NCI-H2029 (cell line): ENCODE measurements around the gene DDN.

Experiments
- DNase-seq: peaks from one replicate; lab custom pipeline; 2025; lab: John Stamatoyannopoulos, UW

The DDN gene

GRCh38 chr12:48981757-48982157 is 17.4 kb downstream of the DDN start:
- no peak for DNase-seq

DNA sequence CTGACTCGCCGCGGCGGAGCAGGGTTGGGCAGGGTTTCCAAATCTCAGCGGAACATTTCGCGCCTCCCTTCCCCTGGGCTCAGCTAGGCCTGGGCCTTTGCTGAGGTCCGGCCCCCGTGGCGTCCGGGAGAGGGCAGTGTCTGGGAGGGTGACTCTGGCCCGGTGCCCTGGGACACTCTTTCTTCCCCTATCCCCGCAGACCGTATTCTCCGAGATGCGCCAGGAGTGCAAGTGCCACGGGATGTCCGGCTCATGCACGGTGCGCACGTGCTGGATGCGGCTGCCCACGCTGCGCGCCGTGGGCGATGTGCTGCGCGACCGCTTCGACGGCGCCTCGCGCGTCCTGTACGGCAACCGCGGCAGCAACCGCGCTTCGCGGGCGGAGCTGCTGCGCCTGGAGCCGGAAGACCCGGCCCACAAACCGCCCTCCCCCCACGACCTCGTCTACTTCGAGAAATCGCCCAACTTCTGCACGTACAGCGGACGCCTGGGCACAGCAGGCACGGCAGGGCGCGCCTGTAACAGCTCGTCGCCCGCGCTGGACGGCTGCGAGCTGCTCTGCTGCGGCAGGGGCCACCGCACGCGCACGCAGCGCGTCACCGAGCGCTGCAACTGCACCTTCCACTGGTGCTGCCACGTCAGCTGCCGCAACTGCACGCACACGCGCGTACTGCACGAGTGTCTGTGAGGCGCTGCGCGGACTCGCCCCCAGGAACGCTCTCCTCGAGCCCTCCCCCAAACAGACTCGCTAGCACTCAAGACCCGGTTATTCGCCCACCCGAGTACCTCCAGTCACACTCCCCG is 18.0 kb downstream of the DDN start:
- DNase-seq = no peak

DNA sequence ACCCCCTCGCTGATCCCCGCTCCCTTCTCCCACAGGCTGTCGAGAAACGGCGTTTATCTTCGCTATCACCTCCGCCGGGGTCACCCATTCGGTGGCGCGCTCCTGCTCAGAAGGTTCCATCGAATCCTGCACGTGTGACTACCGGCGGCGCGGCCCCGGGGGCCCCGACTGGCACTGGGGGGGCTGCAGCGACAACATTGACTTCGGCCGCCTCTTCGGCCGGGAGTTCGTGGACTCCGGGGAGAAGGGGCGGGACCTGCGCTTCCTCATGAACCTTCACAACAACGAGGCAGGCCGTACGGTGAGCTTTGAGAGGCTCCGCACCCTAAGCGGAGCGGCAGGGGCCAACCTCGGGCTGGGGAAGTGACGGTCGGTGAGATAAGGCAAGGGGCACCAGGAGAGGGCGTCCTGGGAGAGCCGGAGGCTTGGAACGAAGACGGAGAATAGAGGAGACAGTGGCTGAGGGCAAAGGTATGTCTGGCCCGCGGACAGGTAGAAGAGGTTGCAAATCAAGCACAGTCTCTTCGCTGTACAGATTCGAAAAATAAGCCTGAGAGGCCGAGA is 18.7 kb downstream of the DDN start:
- DNase-seq = no peak

- no peak for DNase-seq
Measured at GRCh38 chr12:48979602-48980388, 19.4 kb downstream of the DDN start.

DNA sequence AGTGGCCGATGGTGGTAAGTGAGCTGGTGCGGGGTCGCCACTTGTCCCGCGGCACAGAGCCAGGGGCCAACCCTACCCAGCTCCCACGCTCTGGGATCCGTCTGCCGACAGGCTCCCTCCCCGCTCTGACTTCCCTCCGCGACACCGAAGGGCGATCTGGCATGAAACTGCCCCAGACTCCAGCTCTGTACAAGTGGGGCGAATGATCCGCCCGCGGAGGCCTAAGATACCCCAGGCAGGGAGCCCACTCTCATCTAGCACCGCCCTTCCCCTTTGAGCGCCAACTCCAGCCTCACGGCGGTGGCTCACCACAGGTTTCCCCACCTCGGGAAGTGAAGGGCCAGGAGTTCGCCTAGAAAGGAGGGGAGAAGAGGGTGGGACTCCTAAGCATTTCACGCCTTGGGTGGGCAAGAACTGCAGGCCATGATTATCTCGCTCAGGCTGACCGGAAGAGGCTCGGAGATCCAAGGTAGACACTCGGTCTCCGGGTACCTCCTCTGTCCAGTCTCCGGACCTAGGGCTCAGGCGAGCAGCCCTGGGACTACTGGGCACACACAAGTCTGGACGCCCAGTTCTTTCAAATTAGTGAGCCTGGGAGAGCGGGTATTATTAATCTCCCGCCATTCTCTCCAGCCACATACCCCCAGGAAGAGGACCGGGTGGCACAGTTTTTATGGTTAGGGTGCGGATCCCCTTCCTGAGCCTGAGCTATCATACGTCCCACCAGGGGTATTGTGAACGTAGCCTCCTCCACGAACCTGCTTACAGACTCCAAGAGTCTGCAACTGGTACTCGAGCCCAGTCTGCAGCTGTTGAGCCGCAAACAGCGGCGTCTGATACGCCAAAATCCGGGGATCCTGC is 20.2 kb downstream of the DDN start:
- DNase-seq = no peak

- DNase-seq = no peak
Measured at GRCh38 chr12:48978291-48978740, 20.9 kb downstream of the DDN start, which contains the start of gene WNT1. Gene WNT1 (plus strand): TSS chr12:48978322. CDS start chr12:48978651, 329 bp downstream.

GRCh38 chr12:48977290-48978281 is 21.6 kb downstream of the DDN start:
- DNase-seq = no peak

GRCh38 chr12:48973941-48974673 is 25.1 kb downstream of the DDN start:
- DNase-seq = no peak

DNA sequence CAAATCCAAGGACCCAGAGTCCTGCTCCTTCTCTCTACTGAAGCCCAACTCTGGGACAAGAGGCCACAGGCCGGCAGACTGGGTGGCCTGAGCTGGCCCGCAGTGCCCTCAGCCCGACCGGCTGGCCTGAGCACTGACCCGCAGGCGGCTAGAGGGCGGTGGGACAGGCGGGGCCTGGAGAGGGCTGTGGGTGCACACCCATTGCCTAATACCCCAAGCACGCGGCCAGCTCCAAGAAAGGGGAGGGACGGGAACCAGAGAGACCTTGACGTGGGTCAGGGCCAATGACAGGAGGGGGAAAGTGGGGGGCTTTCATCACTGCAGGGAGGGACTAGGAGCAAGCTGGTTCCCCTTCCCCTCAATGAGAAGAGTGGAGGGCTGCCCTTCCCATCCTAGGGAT is 25.6 kb downstream of the DDN start:
- DNase-seq = no peak

- no peak for DNase-seq
Measured at GRCh38 chr12:48972952-48973483, 26.2 kb downstream of the DDN start.

- DNase-seq = no peak
Measured at GRCh38 chr12:48972213-48972951, 26.8 kb downstream of the DDN start.

GRCh38 chr12:48970702-48971334 is 28.4 kb downstream of the DDN start:
- DNase-seq = no peak

- no peak for DNase-seq
Measured at GRCh38 chr12:48969833-48970701, 29.1 kb downstream of the DDN start.

DNA sequence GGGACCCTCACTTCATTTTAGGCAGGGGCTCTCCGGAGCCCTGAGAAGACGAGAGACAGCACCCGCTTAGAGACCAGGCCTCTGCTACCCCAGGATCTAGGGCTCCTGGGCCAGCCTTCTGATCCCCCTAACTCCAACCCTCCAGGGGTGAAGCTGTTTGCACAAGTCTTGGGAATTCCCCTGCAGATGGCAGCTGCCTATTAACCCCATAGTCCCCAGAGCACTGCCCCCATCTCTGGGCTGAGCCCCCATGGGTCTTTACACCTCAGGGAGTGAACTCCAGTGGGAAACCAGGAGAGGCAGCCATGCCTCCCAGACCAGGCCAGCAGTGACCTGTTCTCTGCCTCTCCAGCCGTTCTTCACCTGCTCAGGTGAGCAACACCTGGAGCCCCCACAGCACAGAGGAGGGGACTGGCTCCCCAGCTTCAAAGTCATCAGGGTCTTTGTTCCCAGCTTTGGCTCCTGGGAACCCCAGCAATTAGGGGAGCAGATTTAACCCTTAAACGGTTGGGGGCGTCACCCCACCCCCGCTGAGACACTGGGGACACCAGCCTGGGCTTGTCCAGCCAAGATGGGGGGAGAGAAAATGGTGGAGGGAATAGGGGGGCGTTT is 29.9 kb downstream of the DDN start:
- no peak for DNase-seq

GRCh38 chr12:48968467-48968866 is 30.7 kb downstream of the DDN start:
- DNase-seq = no peak

DNA sequence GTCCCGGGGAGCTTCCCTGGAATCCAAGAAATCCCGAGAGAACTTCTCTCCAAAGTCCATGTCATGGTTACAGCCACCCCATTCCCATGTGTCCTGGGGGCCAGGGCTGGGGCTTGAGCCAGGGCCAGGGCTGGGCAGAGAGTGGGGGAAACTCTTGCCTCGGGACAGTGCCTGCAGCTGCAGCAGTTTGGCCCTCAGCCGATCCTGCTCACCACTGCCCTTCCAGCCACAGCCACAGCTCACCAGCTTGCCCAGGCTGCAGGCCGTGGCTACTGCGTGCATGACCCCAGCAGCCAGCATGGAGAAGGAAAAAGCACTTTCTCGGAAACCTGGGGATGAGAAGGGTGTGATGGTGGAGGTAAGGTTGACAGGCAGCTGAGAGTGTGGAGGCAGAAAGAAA is 31.2 kb downstream of the DDN start:
- DNase-seq = no peak
